H1 (cell line): ENCODE measurements around the gene EGFR. TPM values are rescaled to one million over a fixed set of nuclear protein-coding genes. Genes with fewer than 3 reads are reported as not detected.

Experiments
- ASH2L ChIP-seq: fragments of 200-600, 300-600 bp; sonication (generic); IDR thresholded peaks from one replicate; pipeline ENCODE4 v1.7.1; 2017; ENCODE audit warnings: low read length
- CBX8 ChIP-seq: fragments of 300-800, 300-1000 bp; sonication (generic); IDR thresholded peaks from 2 replicates; pipeline ENCODE4 v1.7.1; 2016; ENCODE audit warnings: low read depth, low read length, borderline replicate concordance
- CHD2 ChIP-seq: IDR thresholded peaks from 2 replicates; pipeline ENCODE4 v1.6.1; 2012; ENCODE audit warnings: low read length, improper control_type of control experiment
- CHD7 ChIP-seq: fragments of 300-600 bp; sonication (generic); IDR thresholded peaks from 2 replicates; pipeline ENCODE4 v1.7.1; 2012; ENCODE audit warnings: low read length, moderate library complexity, mild to moderate bottlenecking, inconsistent platforms; ENCODE audit not compliant: insufficient replicate concordance
- CTBP2 ChIP-seq: IDR thresholded peaks from 2 replicates; pipeline ENCODE4 v1.7.0; 2011; ENCODE audit warnings: borderline replicate concordance, mild to moderate bottlenecking, moderate library complexity, mixed read lengths, low read length; ENCODE audit not compliant: insufficient read depth, insufficient read length
- CTCF ChIP-seq, 3 experiments: IDR thresholded peaks; 1 replicate in 2 of 3; 2 replicates in 1 of 3; pipeline versions ENCODE4 v1.5.1 to v1.6.1; 2011; ENCODE audit warnings: low read length in 3 of 3, mild to moderate bottlenecking in 3 of 3, inconsistent platforms in 2 of 3, low read depth in 1 of 3, moderate library complexity in 1 of 3; ENCODE audit not compliant: insufficient read depth in 1 of 3; ENCODE audit errors: control extremely low read depth in 1 of 3
- NANOG ChIP-seq: IDR thresholded peaks from 2 replicates; pipeline ENCODE4 v1.6.1; 2011; ENCODE audit warnings: low read length, low read depth, mild to moderate bottlenecking, inconsistent platforms; ENCODE audit not compliant: insufficient read depth, poor library complexity, severe bottlenecking
- YY1 ChIP-seq: IDR thresholded peaks from 2 replicates; pipeline ENCODE4 v1.6.1; 2011; ENCODE audit warnings: low read depth, mild to moderate bottlenecking, low read length
- ZNF274 ChIP-seq: IDR thresholded peaks from 2 replicates; pipeline ENCODE4 v1.7.0; 2012; ENCODE audit warnings: low read length, borderline replicate concordance; ENCODE audit errors: extremely low read depth
- polyA plus RNA-seq, 7 experiments: library from polyadenylated mRNA; depleted of rRNA in 3 of 7; stranded (reverse) in 5 of 7; unstranded in 2 of 7; fragments of >200 nt in 5 of 7; fragments of 200-250 nt in 2 of 7; gene quantifications; 1 replicate in 5 of 7; 2 replicates in 1 of 7; 4 replicates in 1 of 7; pipeline versions ENCODE4 v1.2.1 to v1.2.3, GENCODE V29; 2011 to 2013; ENCODE audit warnings: missing spikeins in 2 of 7, mixed read lengths in 2 of 7
- total RNA-seq: library from RNA; stranded (reverse); fragmentation: NEBNext Ultra II Directional; extraction: Animal tissue kit (Norgen Biotek cat#: 25700); gene quantifications from 2 replicates; pipeline ENCODE4 v1.2.1, GENCODE V29; 2021

Gene EGFR
- total and polyA plus RNA-seq, 2 of the 8 experiments (the other 6 are each of a cell fraction or from before 2014, with no cell fraction given) = 1.9 to 5.8 TPM

GRCh38 chr7:55254242-55254595 lies 235.4 kb downstream of the EGFR start (continued):
- TF ChIP-seq CHD7 (no peak), CTCF (IDR thresholded peaks at IDR 0.05; ENCODE audit: control extremely low read depth in 1 of 3, insufficient read depth in 1 of 3, low read depth in 1 of 3, low read length in 3 of 3) (no peak), CHD2 (no peak), NANOG (no peak), ASH2L (no peak), CBX8 (no peak), YY1 (no peak), ZNF274 (no peak), CTBP2 (no peak)
